ENCODE data around the gene PRKRA. TPM values are rescaled to one million over a fixed set of nuclear protein-coding genes. Genes with fewer than 3 reads are reported as not detected.

Gene PRKRA
- total RNA-seq, 2 donors from 2014 or later, result 21.5 to 35.9 TPM

DNA sequence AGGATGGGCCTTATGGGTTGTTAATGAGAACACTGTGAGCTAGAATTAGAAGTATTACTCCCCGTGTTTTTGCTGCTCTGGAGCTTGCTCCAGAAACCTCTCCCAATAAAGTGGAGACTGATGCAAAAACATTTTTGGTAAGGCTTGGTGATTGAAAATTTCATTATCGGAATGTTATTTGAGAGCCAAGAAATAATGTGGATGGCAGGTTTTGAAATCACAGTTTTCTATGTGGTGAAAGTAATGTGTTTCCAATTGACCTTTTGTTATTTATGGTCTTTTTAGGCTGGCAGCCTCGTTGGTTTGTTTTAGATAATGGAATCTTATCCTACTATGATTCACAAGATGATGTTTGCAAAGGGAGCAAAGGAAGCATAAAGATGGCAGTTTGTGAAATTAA lies 34.4 kb upstream of the PRKRA start:
- Histone ChIP-seq H3K27me3 (no peaks in the 10 kb centered on the region), H3K4me3 (no peak overlapping the region), H3K27ac (no peak overlapping the region), H3K9me3 (no peaks in the 10 kb centered on the region), H3K36me3 (replicated peaks in 1 of 2; ENCODE audit: insufficient read depth in 1 of 2, low read depth in 2 of 2) (peaks cover 0 to under 1% of the 10 kb centered on the region in 2 donors), H3K4me1 (peaks cover 42% of the 10 kb centered on the region)
- TF ChIP-seq, protein P1, sequence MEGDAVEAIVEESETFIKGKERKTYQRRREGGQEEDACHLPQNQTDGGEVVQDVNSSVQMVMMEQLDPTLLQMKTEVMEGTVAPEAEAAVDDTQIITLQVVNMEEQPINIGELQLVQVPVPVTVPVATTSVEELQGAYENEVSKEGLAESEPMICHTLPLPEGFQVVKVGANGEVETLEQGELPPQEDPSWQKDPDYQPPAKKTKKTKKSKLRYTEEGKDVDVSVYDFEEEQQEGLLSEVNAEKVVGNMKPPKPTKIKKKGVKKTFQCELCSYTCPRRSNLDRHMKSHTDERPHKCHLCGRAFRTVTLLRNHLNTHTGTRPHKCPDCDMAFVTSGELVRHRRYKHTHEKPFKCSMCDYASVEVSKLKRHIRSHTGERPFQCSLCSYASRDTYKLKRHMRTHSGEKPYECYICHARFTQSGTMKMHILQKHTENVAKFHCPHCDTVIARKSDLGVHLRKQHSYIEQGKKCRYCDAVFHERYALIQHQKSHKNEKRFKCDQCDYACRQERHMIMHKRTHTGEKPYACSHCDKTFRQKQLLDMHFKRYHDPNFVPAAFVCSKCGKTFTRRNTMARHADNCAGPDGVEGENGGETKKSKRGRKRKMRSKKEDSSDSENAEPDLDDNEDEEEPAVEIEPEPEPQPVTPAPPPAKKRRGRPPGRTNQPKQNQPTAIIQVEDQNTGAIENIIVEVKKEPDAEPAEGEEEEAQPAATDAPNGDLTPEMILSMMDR (IDR thresholded peaks at IDR 0.05), result no peak
- TF ChIP-seq POLR2A (IDR thresholded peaks at IDR 0.05), result no peak
- intact Hi-C loops (cut with DNase I), result no loop called here
- 51 to 62% methylated on average over 3 of the region's 3 CpGs for WGBS, 2 donors
- ATAC-seq, result no peak
- DNase-seq, result no peak

DNA sequence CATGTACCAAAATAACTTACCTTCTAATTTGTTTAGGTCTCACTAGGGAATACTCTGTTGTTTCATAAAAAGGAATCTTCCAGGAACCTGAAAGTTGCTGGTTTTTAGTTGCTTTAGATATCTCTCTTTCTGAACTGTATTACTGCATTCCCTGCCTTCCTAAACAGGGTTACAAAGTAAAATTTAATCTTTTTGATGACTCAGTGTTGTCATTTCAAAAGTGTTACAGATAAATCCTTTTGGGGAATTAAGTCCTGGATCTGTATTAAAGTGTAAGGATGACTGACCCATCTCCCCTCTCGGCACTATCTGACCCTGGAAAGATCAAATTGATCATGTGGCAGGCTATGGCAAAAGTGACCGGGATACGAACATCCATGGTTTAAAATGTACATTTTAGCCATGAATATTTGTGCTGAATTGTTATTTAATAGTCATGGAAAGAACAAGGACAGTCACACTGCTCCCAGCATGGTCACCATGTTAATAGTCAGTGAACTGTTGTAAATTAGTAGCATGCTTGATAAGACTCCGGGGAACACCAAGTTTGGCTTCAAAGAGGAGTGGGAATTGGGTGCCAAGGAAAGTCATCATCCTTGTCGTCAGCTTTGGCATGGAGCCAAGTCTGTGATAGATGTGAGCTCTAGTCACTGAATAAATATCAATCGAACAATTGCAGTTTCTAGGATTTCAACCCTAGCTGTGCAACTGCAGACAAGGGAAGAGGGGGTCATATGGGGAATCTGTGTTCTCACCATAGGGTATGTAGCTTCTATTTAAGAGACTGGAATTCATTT lies 33.5 kb upstream of the PRKRA start:
- no peak overlapping the region for H3K4me3 ChIP-seq
- peak; percentile 68 to 78 (median 70) for DNase-seq
- TF ChIP-seq, protein P1 (IDR thresholded peaks at IDR 0.05), result no peak
- no peak for TF ChIP-seq POLR2A (IDR thresholded peaks at IDR 0.05)
- H3K27me3 ChIP-seq, result no peaks in the 10 kb centered on the region
- intact Hi-C loops (cut with DNase I), result no loop called here
- peak overlapping the region in 2 of 4 donors; percentile 23 to 42 for H3K27ac ChIP-seq
- no peaks in the 10 kb centered on the region for H3K36me3 ChIP-seq (replicated peaks in 1 of 2; ENCODE audit: insufficient read depth in 1 of 2, low read depth in 2 of 2)
- no peaks in the 10 kb centered on the region for H3K9me3 ChIP-seq
- peaks cover 48% of the 10 kb centered on the region for H3K4me1 ChIP-seq
- ATAC-seq, result no peak
- WGBS, 2 donors, result 29 to 38% methylated on average over 6 of the region's 6 CpGs

DNA sequence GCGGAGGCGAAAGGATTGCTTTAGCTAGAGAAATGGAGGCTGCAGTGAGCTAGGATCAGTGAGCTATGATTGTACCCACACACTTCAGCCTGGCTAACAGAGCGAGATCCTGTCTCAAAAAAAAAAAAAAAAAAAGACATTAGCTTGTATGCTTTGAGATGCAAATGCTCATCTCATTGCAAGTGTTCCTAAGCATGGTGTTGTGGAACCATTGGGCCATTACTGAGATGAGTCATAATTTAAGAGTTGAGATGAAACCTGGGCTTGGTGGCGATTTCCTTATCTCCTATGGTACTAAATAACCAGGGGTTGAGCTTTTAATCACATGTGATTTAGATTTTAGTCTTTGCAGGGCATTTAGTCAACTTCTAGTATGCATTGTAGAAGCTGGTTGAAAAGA lies 31.5 kb upstream of the PRKRA start:
- Histone ChIP-seq H3K36me3 (replicated peaks in 1 of 2; ENCODE audit: insufficient read depth in 1 of 2, low read depth in 2 of 2) (no peaks in the 10 kb centered on the region), H3K27me3 (no peaks in the 10 kb centered on the region), H3K27ac (no peak overlapping the region), H3K9me3 (no peaks in the 10 kb centered on the region), H3K4me3 (no peak overlapping the region), H3K4me1 (peaks cover 52% of the 10 kb centered on the region)
- no peak for DNase-seq
- no peak for ATAC-seq
- intact Hi-C loops (cut with DNase I), result no loop called here
- WGBS, 2 donors, result 67 to 71% methylated on average over 4 of the region's 4 CpGs
- TF ChIP-seq, protein P1 (IDR thresholded peaks at IDR 0.05), result no peak
- TF ChIP-seq POLR2A (IDR thresholded peaks at IDR 0.05), result no peak

DNA sequence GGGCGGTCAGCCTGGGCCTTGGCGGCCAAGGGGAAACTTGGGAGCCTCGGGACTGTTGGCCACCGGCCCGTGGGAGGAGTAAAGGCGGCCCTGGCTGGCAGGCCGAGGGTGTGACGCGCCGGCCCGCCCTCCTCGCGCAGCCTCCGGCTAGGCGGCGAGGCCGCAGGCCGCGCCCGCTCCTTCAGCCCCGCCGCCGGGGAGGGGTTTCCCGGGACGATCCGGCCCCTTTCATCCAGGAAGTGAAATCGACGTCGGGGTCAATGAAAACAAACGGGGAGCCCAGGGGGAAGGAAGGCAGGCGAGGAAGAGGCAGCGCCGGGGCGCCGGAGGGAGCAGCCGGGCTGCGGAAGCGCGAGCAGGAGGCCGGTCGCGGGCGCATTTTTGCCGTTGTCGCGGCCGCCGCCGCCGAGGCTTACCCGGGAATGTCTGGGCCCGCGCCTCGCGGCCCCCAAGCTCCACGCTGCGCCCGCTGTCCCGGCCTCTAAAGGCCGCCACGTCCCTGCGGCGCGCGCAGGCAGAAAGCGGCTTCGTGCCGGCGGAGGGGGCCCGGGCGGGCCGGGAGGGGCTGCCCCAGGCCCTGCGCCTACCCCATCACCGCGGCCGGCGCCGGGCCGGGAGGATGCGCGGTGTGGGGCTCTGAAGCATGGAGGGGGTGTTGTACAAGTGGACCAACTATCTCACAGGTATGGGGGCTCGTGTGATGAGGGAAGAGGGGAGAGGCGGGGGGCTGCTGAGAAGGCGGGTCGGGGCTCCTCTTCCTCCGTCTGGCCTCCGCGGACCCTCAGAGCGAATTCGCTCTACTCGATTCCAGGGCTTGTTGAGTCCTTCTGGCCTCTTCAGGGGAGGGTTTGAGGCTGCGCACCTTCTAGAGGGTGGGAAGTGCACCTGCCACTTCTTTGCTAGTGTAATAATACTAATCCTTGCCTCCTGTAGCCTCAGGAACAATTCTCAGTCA lies 29.5 kb upstream of the PRKRA start, which contains the start of gene PLEKHA3:
Gene PLEKHA3 (plus strand): TSS at position 231 of the 955 bp plus-strand sequence. CDS start 413 bp downstream, at position 644.
- DNase-seq (peak; percentile 96 to 98 (median 97)), ATAC-seq (peak; percentile 93)

More for the DNA sequence above, 29.5 kb upstream of the PRKRA start, which contains the start of gene PLEKHA3:
- H3K4me1 ChIP-seq, result peaks cover 57% of the 10 kb centered on the region
- peak within 1 kb of the TSS; percentile 92 to 98 (median 96) for H3K27ac ChIP-seq
- TF ChIP-seq, protein P1 (IDR thresholded peaks at IDR 0.05), result no peak
- peak; percentile 82 to 91 (median 88) for TF ChIP-seq POLR2A (IDR thresholded peaks at IDR 0.05)
- no peaks in the 10 kb centered on the region for H3K9me3 ChIP-seq
- no peaks in the 10 kb centered on the region for H3K36me3 ChIP-seq (replicated peaks in 1 of 2; ENCODE audit: insufficient read depth in 1 of 2, low read depth in 2 of 2)
- H3K4me3 ChIP-seq, result peak within 1 kb of the TSS; percentile 83 to 91
- H3K27me3 ChIP-seq, result no peaks in the 10 kb centered on the region
- intact Hi-C loops (cut with DNase I), result no loop called here
- 0% methylated on average over 47 to 92 of the region's 92 CpGs for WGBS, 2 donors

Measured in body of pancreas (tissue), 4 donors.